RPMI7951 (cell line): ENCODE measurements around the gene KATNA1. TPM values are rescaled to one million over a fixed set of nuclear protein-coding genes. Genes with fewer than 3 reads are reported as not detected.
"Not testable (repeated sequence)": the region's sequence is repeated elsewhere in the genome, so short reads cannot be mapped to it uniquely, and the experiment has no call there.

Experiments used
- DNase-seq: peaks from one replicate; pipeline ENCODE4 v3.0.0-alpha.2; 2012; ENCODE audit warnings: low read depth
- total RNA-seq: library from RNA; depleted of rRNA; stranded (reverse); fragments of >200 nt; shearing (Covaris generic); gene quantifications from 2 replicates; pipeline ENCODE4 v1.2.3, GENCODE V29; 2014; rRNA removed

Gene KATNA1
- total RNA-seq = 39.9 and 43.1 TPM in 2 replicates

DNA sequence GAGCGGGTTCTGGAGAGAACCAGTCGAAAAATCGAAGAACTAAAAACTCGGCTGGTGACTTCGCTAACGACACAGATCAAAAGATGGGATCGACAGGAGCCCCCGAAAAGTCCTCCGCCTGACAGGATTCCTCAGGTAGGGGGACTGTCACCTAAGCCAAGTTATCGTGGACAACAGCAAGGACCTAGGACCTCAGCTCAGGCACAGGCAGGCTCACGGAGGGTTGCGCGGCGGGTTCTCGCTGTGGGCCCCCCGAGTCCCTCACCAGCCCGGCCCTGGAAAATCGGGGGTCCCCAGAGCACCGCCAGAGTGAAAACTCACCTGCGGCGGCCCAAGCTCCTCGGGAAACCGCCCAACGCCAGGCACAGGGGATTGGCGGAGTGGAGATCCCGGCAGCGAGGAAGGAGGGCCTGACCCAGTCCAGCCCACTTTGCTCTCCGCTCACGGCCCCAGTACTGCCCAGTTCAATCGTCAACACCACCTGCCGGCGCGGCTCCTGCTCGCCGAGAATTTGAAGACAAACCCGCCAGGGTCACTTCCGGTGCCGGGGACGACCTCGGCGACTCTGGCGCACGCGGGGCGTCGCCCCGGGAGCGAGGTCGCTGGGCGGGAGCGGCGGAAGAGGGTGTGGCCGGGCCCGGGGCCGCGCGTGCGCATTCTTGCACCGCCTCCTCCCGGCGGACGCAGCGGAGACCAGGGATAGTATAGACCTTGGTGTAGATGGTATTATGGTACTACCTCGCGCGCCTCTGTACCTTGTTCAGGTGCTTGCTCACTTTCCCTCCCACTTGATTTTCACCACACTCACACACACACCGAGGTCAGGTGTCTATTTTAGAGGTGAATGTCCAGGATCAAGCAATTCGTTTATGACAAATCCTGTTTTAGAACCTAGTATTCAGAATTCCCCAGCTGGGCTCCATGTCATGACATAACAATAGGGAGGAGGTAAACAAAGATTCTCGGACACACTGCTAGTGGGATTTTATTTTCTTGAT lies at the start of gene KATNA1:
KATNA1 (minus strand) TSS at position 567 of the 998 bp plus-strand sequence. CDS start 10,167 bp downstream, outside the sequence.
- DNase-seq = peak; percentile 86

DNA sequence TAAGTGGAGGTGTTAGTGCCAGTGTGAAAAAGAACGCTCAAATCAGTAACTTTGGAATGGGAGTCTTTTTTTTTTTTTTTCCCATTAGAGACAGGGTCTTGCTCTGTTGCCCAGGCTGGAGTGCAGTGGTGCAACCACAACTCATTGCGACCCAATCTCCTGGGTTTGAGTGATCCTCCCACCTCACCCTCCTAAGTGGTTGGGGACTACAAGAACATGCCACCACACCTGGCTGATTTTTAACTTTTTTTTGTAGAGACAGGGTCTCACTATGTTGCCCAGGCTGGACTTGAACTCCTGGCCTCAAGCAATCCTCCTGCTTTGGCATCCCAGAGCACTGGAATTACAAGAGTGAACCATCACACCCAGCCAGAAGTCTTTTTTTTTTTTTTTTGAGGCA lies 49.7 kb upstream of the KATNA1 start:
- DNase-seq = no peak

DNA sequence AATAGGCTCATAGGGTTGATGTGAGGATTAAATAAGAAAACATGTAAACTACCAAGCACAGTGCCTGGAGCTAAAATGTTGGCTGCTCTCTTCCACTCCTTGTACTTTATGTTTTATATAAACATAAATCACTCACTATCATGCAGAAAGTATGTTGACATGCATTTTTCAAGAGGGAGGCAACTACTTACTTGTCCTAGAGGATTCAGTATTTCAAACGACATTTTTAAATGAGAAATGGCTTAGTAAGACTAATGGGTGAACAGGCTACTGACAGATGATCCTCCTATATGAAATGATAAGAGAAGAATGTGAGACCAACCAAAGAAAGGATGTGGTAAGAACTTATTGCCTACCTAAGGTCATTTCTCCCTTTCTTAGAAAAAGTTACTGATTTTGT lies 48.4 kb upstream of the KATNA1 start:
- no peak for DNase-seq

DNA sequence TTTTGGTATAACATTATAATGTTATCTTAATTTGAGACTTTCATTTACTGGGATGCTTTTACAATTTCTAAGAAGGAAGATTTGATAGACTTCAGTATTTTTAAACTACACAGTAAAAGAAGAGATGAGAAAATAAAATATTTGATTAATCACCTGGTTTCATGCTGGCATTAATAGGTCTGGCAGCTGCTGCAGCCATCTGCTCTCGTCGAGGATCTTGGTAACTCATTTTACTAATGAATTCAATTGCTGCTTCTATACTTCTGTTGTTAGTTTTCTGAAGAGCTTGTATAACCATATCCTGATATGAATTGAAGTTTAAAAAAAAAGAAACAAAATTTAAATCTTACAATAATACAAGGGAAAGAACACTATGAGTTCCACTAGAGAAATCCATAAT lies 46.4 kb upstream of the KATNA1 start:
- no peak for DNase-seq

DNA sequence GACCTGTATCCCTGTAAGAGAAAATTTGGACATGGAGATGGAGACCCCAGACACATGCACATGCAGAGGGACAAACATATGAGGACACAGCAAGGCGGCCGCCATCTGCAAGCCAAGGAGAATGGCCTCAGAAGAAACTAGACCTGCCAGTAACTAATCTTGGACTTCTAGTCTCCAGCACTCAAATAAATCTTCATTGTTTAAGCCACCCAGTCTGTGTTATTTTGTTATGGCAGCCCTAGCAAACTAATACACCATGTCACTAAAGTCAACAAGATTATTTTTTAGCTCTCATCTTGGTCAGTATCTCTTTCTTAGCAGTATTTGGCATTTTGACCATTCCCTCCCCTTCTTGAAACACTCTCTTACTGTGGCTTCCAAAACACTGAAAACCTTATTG lies 42.7 kb upstream of the KATNA1 start:
- DNase-seq = no peak

DNA sequence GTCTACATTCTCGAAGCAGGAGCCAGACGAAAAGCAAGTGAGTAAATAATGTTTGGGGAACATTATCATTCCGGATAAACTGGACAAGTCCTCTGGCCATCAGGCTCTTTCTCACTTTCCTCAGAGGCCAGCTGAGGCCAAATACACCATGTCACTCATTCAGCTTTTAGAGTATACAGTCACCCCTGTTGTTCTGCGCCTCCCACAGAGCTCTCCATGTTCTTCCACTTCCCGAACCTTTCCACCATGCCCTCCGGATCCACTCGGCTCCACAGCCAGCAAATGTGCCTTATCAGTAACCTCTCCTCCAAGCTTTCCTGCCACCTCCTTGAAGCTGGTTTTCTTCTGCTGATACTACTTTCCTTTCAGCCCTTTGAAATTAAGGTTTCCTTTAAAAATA lies 37.7 kb upstream of the KATNA1 start:
- no peak for DNase-seq

DNA sequence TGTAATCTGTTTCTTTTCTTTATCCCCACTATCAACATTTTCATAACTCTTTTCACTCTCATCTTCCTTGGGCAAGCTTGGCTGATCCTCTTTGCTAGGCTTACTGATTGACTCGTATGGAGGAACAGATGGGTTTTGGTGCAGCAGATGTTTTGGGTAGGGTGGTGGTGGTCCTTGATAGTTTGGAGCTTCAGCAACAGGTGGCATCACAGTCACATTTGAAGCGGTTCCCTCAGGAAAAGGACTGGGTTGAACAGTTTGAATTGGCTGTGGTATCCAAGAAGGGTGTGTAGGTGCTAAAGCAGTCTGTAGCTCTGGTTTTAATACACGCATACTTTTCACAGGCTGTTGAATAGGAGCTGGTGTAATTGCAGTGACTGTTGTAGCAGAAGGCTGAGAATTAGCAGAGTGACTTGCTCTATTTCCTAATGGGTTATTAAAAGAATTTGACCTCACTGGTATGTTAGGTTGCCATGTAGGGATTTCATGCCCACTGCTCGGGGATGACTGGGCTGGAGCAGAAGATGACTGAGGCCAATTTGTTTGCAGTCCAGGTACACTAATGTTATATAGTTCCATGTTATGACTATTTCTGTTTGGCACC lies 34.8 kb upstream of the KATNA1 start:
- DNase-seq = no peak

DNA sequence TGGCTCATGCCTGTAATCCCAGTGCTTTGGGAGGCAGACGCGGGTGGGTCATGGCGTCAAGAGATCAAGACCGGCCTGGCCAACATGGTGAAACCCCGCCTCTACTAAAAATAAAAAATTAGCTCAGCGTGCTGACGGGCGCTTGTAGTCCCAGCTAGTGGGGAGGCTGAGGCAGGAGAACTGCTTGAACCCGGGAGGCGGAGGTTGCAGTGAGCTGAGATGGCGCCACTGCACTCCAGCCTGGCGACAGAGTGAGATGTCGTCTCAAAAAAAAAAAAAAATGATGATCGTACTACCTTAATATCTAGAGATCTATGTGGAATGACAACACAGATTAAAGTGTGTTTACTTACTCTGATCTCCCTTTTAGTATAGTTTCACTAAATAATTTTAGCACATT lies 33.3 kb upstream of the KATNA1 start:
- not testable (repeated sequence) for DNase-seq

DNA sequence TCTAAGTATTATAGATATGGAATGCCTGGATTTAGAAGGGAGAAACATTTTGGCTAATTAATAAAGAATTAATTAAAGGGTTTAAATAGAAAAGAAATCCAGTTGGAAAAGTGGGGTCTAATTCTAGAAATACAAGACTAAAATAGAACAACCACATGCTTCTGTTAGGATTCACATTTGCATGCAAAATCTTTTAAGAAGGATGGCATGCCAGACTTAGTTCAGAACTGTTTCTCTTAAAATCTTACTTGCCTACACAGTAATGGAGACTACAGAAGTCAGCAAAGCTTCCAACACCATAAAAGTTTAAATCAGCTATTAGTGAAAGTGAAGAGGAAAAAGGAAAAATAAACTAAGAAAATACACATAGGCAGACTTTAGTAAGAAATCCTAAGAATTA lies 32.7 kb upstream of the KATNA1 start:
- no peak for DNase-seq

DNA sequence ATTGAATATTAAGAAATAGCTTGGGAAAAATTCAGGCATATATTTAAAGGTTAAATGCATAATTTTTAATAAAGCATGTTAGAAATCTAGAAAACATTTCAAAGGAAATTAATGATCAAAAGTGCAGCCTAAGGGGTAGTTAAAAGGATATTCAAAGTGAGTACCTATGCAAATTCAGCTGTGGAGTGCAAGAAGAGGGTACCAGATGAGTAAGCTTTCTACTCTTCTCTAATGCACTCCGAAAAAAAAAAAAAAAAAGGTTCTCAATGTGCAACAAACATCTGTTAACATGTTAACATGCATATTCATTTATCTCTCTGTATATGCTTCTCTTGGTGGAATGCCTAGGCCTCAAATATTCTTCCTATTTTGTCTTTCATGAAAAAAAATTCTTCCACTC lies 32.0 kb upstream of the KATNA1 start:
- no peak for DNase-seq

DNA sequence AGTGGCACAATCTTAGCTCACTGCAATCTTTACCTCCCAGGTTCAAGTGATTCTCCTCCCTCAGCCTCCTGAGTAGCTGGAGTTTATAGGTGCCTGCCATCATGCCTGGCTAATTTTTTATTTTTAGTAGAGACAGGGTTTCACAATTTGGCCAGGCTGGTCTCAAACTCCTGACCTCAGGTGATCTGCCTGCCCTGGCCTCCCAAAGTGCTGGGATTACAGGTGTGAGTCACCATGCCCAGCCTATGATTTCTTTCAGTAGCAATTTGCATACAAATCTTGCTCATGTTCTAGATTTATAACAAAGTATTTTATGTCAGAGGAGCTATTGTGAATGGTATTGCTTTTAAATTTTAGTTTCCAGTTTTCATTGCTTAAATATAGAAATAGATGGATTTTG lies 23.8 kb upstream of the KATNA1 start:
- not testable (repeated sequence) for DNase-seq

DNA sequence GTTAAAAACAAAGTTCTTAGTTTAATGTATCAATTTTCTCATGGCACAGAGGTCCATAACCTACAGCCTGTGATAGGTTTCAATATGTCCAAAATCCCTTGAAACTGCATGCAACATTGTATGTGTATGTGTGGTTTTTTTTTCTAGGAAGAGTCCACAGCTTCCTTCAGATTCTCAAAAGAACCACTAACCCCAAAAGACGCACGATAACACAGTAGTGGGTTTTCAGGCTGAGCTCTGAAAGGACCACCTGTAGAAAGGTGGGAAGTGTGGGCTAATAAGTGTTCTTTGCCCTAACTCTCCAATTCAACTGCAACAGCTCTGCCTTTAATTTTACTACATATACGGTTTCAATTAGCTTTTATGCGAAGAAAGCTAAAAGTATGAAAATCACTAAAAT lies 11.5 kb upstream of the KATNA1 start:
- DNase-seq = no peak

DNA sequence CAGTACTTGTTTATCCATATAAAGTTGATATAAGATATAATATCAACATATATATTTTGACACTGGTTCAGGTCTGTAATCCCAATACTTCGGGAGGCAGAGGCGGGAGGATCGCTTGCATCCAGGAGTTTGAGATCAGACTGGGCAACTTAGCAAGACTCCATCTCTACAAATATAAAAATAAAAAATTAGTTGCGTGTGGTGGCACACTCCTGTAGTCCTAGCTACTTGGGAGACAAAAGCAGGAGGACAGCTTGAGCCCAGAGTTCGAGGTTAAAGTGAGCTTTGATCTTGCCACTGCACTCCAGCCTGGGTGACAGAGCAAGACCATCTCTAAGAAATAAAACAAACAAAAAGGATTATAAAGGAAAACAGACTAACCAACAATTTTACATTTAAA lies 8.9 kb upstream of the KATNA1 start:
- DNase-seq = no peak

DNA sequence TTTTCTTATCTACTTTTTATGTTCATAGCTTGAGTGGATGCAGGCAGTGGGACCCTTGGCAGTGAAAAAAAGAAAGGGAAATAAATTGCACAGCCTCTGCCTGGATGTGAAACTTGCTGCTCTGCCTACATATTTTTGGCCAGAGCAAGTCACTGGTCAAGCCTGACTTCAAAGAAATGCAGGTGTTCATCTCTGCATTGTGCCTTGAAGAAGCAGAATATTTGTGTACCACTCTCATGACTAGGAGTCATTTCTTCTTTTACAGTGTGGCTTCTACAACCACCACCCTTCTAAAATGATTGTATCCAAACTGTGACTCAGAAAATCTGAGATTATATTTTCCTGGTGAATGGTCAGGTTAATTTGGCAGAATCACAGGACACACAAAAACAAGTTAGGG lies 2.5 kb upstream of the KATNA1 start:
- DNase-seq = no peak

DNA sequence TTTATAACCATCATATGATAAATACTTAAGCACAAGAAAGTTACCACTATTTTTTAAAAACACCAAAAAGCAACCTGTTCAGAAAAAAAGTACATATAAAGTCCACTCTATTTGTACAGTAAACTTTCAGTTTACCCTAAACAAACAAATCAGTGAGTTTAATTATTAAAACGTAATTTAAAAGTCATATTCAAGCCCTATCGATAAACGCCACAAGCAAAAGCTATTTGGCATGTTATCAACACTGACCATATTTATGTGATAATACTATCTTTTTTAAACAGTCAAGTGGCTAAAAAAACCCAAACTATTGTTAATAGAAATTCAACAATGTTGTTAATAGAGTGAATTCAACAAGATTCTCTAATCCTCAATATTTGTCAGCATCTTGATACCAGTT lies 1.9 kb downstream of the KATNA1 start:
- DNase-seq = no peak

DNA sequence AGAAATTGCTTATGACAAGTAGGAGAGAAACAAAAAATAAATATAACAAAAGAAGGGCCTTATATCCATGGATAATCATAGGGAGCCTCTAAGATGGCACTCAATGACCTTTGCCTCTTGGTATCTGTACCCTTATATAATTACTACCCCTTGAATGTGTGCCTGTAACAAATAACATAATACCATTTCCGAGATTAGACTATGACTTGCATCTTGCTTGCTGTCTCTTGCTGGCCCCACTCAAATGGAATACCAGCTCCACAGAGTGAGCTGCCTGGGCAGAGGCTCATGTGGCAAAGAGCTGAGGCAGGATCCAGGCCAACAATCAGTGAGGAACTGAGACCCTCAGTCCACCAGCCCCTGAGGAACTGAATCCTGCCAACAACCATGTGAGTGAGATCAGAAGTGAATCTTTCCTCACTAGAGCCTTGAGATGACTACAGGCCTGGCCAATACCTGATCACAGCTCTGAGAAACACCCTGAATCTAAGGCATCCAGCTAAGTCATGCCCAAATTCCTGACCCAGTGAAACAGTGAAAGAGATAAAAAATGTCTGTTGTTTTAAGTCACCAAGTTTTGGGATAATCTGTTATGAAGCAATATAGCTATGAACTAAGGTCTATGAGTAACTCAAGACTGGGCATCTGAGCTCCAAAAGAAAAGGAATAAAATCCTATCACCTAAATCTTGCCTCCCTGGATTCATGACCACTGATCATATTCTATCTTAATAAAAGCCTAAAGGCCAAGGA lies 5.5 kb downstream of the KATNA1 start:
- no peak for DNase-seq

DNA sequence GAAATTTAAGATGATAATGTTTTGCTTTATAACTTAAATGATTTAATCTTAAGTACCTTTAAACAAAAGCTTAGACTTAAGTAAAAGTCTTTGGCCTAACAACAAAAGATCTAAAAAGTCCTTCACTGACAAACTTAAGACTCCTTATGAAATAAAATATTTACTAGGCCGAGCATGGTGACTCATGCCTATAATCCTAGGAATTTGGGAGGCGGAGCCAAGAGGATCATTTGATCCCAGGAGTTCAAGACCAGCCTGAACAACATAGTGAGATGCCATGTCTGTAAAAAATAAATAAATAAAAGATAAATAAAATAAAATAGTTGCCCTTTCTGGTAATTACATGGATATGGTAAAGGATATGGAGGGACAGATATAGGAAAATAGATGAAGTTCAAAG lies 12.4 kb downstream of the KATNA1 start:
- DNase-seq = peak; percentile 34

DNA sequence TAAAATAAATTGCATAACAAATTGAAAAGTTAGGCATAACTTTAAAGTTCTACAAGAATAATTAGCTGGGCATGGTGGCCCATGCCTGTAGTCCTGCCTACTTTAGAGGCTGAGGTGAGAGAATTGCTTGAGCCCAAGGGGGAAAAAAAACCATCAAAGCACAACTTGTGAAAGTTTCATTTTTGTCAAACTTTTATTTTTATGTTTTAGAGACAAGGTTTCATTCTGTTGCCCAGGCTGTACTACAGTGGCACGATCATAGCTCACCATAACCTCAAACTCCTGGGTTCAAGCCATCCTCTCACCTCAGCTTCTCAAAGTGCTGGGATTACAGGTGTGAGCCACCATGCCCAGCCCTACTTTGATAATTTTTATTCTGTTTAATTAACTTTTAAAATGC lies 14.2 kb downstream of the KATNA1 start:
- no peak for DNase-seq

DNA sequence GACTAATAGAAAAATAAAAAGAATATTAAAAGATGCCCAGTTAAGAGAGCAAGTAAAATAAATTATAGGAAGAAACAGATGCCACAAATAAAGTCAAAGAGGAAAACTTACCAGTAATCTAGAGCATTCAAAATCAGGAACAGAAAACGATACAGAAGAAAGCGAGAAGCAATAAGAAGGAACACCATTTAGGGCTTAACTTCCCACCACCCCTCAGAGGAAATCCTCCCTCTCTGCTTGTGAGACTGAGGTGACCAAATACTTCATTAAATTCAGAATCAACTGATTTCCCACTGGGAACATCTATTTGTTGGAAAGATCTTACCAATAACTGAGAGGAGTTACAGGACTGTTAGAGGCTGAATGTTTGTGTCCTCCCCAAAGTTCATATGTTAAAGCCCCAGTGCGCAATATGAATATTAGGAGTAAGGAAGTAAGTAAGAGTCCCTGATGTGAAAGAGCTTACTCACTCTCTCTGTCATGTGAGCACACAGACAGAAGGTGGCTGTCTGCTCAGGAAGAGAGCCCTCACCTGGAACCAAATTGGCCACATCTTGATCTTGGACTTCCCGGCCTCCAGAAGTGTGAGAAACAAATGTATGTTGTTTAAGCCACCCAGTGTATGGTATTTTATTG lies 19.5 kb downstream of the KATNA1 start:
- DNase-seq = no peak

DNA sequence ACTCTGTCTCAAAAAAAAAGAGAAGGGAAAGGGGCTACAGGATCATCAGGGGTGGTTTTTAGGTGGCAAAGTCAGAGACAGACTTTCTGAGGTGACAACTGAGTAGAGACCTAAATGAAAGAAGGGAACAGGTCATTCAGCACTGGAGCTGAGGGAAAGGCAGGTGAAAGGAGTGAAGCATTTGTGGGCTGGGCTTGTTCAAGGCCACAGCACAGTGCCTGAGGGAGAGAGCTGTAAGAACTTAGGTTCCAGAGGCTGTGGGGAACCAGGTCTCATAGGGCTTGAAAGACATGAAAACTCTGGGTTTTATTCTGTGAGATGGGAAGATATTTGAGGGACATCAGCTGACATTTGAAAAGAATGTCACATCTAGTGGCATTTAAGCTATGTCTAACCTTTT lies 20.8 kb downstream of the KATNA1 start:
- no peak for DNase-seq

DNA sequence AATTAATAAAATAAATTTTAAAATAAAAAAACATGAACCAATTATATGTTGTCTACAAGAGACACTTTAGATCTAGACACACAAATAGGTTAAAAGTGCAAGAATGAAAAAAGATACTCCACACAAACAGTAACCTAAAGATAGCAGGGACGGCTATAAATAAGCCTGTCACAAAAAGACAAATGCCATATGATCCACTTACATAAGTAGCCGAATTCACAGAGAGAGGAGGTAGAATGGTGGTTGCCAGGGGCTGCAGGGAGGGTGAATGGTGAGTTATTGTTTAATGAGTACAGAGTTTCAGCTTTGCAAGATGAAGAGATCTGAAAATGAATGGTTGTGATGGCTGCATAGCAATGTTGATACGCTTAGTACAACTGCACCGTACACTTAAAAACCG lies 32.7 kb downstream of the KATNA1 start:
- DNase-seq = no peak

DNA sequence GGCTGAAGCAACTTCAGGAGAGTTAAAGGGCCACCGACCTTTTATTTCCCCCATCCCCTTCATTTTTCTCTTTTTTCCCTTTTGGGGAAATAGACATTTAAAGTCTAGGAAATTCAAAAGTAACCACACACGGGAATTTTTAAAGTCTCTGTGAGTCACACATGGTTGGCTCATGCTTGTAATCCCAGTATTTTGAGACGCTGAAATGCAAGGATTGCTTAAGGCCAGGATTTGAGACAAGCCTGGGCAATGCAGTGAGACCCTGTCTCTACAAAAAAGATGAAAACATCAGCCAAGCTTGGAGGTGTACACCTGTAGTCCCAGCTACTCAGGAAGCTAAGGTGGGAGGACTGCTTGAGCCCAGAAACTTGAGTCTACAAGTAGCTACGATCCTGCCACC lies 34.2 kb downstream of the KATNA1 start:
- peak; percentile 16 for DNase-seq
